Glutamatergic neuron (in vitro differentiated cells): Measurements from ENCODE around the gene LSAMP. TPM values are rescaled to one million over a fixed set of nuclear protein-coding genes. Genes with fewer than 3 reads are reported as not detected.

Experiments
- DNase-seq: peaks from one replicate; pipeline ENCODE4 v3.0.0; 2022
- H3K27ac Mint-ChIP-seq: one replicate; pipeline ENCODE4 v1.8.0; 2020; ENCODE audit warnings: mild to moderate bottlenecking, mixed read lengths, inconsistent platforms; ENCODE audit not compliant: unreplicated experiment
- H3K27me3 Mint-ChIP-seq: one replicate; pipeline ENCODE4 v1.8.0; 2020; ENCODE audit warnings: mild to moderate bottlenecking, moderate library complexity, mixed read lengths, inconsistent platforms; ENCODE audit not compliant: unreplicated experiment
- H3K36me3 Mint-ChIP-seq: one replicate; pipeline ENCODE4 v1.8.0; 2020; ENCODE audit warnings: mild to moderate bottlenecking, mixed read lengths, inconsistent platforms; ENCODE audit not compliant: unreplicated experiment
- H3K4me1 Mint-ChIP-seq: one replicate; pipeline ENCODE4 v1.8.0; 2020; ENCODE audit warnings: mild to moderate bottlenecking, low read depth, mixed read lengths, inconsistent platforms; ENCODE audit not compliant: unreplicated experiment
- H3K4me3 Mint-ChIP-seq: one replicate; pipeline ENCODE4 v1.8.0; 2020; ENCODE audit warnings: mild to moderate bottlenecking, mixed read lengths, inconsistent platforms; ENCODE audit not compliant: unreplicated experiment
- H3K9me3 Mint-ChIP-seq: one replicate; pipeline ENCODE4 v1.8.0; 2020; ENCODE audit warnings: mild to moderate bottlenecking, moderate library complexity, mixed read lengths, inconsistent platforms; ENCODE audit not compliant: unreplicated experiment
- CTCF ChIP-seq: fragments of 200-600 bp; sonication (generic); IDR thresholded peaks from one replicate; pipeline ENCODE4 v1.5.0; 2021; ENCODE audit not compliant: partially characterized antibody, unreplicated experiment
- total RNA-seq: library from RNA; stranded (reverse); fragmentation: NEBNext Ultra II Directional; extraction: Animal tissue kit (Norgen Biotek cat#: 25700); gene quantifications from one replicate; pipeline ENCODE4 v1.2.1, GENCODE V29; 2021; ENCODE audit not compliant: unreplicated experiment

Gene LSAMP
- total RNA-seq, 1 donor from 2014 or later, result 67.1 TPM

- Mint-ChIP-seq H3K4me3 (no peak overlapping the region), H3K4me1 (peaks cover 20% of the 10 kb centered on the region), H3K36me3 (no peaks in the 10 kb centered on the region), H3K9me3 (peaks cover 3% of the 10 kb centered on the region), H3K27me3 (peaks cover 2% of the 10 kb centered on the region), H3K27ac (peak overlapping the region; percentile 62)
- DNase-seq, result no peak
- TF ChIP-seq CTCF, result no peak
These were observed 518.1 kb downstream of the LSAMP start for GRCh38 chr3:115927197-115927596.

GRCh38 chr3:115922681-115923347 lies 522.5 kb downstream of the LSAMP start:
- H3K36me3 Mint-ChIP-seq, result no peaks in the 10 kb centered on the region
- TF ChIP-seq CTCF, result peak; percentile 64
- peaks cover 3% of the 10 kb centered on the region for H3K9me3 Mint-ChIP-seq
- no peak overlapping the region for H3K4me3 Mint-ChIP-seq
- H3K27me3 Mint-ChIP-seq, result peaks cover 2% of the 10 kb centered on the region
- no peak overlapping the region for H3K27ac Mint-ChIP-seq
- DNase-seq, result peak; percentile 22
- peaks cover 18% of the 10 kb centered on the region for H3K4me1 Mint-ChIP-seq

- Mint-ChIP-seq H3K9me3 (no peaks in the 10 kb centered on the region), H3K4me1 (peaks cover 8% of the 10 kb centered on the region), H3K27me3 (peaks cover 2% of the 10 kb centered on the region), H3K36me3 (no peaks in the 10 kb centered on the region), H3K27ac (no peak overlapping the region), H3K4me3 (no peak overlapping the region)
- DNase-seq, result no peak
- no peak for TF ChIP-seq CTCF
These were observed 523.6 kb downstream of the LSAMP start for GRCh38 chr3:115921711-115922110.

GRCh38 chr3:115918900-115919299 lies 526.4 kb downstream of the LSAMP start:
- no peak for TF ChIP-seq CTCF
- Mint-ChIP-seq H3K4me1 (peaks cover 6% of the 10 kb centered on the region), H3K27ac (no peak overlapping the region), H3K36me3 (no peaks in the 10 kb centered on the region), H3K4me3 (no peak overlapping the region), H3K9me3 (no peaks in the 10 kb centered on the region), H3K27me3 (no peaks in the 10 kb centered on the region)
- no peak for DNase-seq

- no peak for DNase-seq
- no peak for TF ChIP-seq CTCF
- Mint-ChIP-seq H3K27me3 (no peaks in the 10 kb centered on the region), H3K36me3 (no peaks in the 10 kb centered on the region), H3K9me3 (no peaks in the 10 kb centered on the region), H3K27ac (no peak overlapping the region), H3K4me3 (no peak overlapping the region), H3K4me1 (peaks cover 6% of the 10 kb centered on the region)
These were observed 528.4 kb downstream of the LSAMP start for GRCh38 chr3:115916866-115917265.
